SK-N-SH treated with all-trans-retinoic acid at 6 μM for 48 hours (cell line): ENCODE results near the gene TFAM.

Experiments used
- CREB5 ChIP-seq: fragments of 250-450 bp; sonication (Bioruptor Pico); IDR thresholded peaks from 2 replicates; pipeline ENCODE4 v1.5.1; 2020; ENCODE audit warnings: low read depth, mild to moderate bottlenecking, moderate library complexity
- TOX ChIP-seq: fragments of 250-450 bp; sonication (Bioruptor Pico); IDR thresholded peaks from 2 replicates; pipeline ENCODE4 v1.8.0; 2021; ENCODE audit warnings: mild to moderate bottlenecking, moderate library complexity, borderline replicate concordance

- TF ChIP-seq TOX (CRISPR knock-in tag): no peak
- no peak for TF ChIP-seq CREB5 (CRISPR knock-in tag)
Observed at GRCh38 chr10:58361353-58361752, 23.9 kb upstream of the TFAM start.
